GM12891 (cell line): Measurements from ENCODE around the gene CTSH.

Source experiments
- PAX5 ChIP-seq: IDR thresholded peaks from 2 replicates; pipeline ENCODE4 v1.6.1; 2011; ENCODE audit warnings: low read length, moderate library complexity, mild to moderate bottlenecking; ENCODE audit not compliant: insufficient read depth, severe bottlenecking
- POLR2A ChIP-seq: IDR thresholded peaks from 2 replicates; pipeline ENCODE4 v1.6.1; 2011; ENCODE audit warnings: low read depth, low read length, control low read depth
- POLR2AphosphoS5 ChIP-seq: IDR thresholded peaks from 2 replicates; pipeline ENCODE4 v1.6.1; 2011; ENCODE audit warnings: low read depth, low read length, control low read depth
- POU2F2 ChIP-seq: IDR thresholded peaks from 2 replicates; pipeline ENCODE4 v1.6.1; 2011; ENCODE audit warnings: low read depth, mild to moderate bottlenecking, control low read depth, low read length, moderate library complexity
- SPI1 ChIP-seq: IDR thresholded peaks from 2 replicates; pipeline ENCODE4 v1.6.1; 2011; ENCODE audit warnings: low read depth, low read length, control low read depth
- TAF1 ChIP-seq: IDR thresholded peaks from 2 replicates; pipeline ENCODE4 v1.6.1; 2011; ENCODE audit warnings: low read depth, low read length, control low read depth

GRCh38 chr15:78991476-78991875 is 46.6 kb upstream of the CTSH start:
- TF ChIP-seq POLR2A (no peak), TAF1 (no peak), POLR2AphosphoS5 (no peak), POU2F2 (no peak), SPI1 (no peak), PAX5 (no peak)
